ENCODE data around the gene SSTR4.
"Not testable (repeated sequence)": the region's sequence is repeated elsewhere in the genome, so short reads cannot be mapped to it uniquely, and the experiment has no call there.

SSTR4 gene, protein sequence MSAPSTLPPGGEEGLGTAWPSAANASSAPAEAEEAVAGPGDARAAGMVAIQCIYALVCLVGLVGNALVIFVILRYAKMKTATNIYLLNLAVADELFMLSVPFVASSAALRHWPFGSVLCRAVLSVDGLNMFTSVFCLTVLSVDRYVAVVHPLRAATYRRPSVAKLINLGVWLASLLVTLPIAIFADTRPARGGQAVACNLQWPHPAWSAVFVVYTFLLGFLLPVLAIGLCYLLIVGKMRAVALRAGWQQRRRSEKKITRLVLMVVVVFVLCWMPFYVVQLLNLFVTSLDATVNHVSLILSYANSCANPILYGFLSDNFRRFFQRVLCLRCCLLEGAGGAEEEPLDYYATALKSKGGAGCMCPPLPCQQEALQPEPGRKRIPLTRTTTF

DNA sequence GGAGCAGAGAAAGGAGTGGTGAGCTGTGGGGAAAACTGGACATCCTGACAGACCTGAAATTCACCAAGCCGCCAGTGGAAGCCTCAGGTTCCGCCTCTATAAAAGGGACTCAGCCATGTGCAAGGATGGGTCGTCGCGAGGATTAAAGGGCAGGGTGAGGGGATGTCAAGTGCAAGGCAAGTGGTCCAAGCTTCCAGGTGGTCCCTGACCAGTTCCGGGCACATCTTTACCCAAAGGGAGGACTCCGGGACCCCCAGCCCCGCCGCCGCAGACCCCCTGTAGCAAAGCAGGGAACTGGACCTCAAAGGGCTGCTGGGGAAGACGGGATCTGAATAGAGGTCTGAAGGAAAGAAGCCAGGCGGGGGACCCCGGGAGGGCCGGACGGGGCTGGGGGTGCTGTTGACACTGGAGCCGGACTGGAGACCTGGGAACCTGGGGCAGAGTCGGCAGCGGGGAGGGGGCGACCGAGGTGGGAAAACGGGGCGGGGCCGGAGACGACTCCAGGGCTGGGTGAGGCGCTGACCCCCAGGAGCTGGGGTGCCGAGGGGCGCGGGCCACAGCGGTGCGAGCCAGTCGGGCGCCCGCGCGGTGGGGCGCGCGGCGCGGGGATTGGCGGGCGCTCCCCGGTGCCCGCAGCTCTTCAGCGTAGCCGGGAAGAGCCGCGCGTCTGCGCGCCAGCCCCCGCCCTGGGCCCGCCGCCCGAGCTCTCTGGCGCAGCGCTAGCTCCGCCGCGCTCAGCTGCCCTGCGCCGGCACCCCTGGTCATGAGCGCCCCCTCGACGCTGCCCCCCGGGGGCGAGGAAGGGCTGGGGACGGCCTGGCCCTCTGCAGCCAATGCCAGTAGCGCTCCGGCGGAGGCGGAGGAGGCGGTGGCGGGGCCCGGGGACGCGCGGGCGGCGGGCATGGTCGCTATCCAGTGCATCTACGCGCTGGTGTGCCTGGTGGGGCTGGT lies at the start of gene SSTR4:
SSTR4 (plus strand) TSS at position 592 of the 951 bp plus-strand sequence; CDS start at position 764, 172 bp downstream.
- DNase-seq: no peak

DNA sequence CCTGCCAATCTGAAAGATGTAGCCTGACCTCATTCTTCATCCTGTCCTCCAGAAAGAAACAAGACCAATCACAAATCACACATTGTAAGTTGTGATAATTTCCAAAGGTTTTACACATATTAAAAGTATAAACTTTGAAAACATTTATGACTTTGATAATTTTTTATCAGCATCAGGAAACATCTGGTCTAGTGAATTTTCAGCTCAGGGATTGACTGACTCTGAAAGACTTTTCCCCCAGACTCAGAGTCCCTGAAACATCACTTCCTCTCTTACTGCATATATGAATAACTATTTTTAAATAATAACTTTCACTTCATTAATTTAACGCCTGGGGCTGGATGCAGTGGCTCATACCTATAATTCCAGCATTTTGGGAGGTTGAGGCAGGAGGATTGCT lies 48.5 kb upstream of the SSTR4 start:
- DNase-seq: no peak

DNA sequence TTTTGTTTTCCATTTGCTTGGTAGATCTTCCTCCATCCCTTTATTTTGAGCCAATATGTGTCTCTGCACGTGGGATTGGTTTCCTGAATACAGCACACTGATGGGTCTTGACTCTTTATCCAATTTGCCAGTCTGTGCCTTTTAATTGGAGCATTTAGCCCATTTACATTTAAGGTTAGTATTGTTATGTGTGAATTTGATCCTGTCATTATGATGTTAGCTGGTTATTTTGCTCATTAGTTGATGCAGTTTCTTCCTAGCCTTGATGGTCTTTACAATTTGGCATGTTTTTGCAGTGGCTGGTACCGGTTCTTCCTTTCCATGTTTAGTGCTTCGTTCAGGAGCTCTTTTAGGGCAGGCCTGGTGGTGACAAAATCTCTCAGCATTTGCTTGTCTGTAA lies 43.7 kb upstream of the SSTR4 start:
- not testable (repeated sequence) for DNase-seq

DNA sequence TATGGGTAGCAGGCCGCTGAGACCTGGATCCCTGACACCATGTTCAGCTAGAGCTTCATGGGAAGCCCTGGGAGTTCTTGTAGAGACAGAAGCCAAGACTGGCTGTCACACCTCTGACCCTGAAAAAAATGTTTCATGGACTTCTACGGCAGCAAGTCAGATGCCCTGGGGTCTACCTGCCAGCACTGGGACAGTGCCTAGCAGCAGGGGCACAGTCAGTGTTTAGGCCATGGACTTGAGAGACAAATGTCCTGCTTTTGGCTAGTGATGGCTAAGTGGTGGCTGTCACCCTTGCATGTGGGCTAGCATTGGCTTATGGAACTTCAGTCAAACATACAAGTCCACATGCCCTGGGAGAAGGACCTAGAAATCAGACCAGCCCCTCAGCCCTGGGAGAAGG lies 41.3 kb upstream of the SSTR4 start:
- DNase-seq: no peak

DNA sequence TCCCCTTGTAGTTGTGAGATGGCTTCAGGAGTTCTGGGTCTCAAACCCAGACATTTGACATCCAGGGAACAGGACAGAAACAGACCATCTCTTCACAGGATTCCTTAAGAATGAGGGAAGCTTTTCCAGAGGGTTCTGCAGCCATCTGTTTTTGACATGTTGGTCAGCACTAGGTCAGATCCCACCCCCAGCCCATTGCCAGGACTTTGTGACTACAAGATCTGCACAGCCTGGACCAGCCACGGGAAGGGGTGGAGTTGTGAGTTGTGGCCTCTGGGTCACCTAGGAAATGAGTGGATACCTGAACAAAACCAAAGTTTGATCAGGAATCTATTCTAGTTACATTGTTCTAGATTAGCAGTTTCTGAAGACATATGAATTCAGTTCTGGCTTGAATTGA lies 39.2 kb upstream of the SSTR4 start:
- no peak for DNase-seq

DNA sequence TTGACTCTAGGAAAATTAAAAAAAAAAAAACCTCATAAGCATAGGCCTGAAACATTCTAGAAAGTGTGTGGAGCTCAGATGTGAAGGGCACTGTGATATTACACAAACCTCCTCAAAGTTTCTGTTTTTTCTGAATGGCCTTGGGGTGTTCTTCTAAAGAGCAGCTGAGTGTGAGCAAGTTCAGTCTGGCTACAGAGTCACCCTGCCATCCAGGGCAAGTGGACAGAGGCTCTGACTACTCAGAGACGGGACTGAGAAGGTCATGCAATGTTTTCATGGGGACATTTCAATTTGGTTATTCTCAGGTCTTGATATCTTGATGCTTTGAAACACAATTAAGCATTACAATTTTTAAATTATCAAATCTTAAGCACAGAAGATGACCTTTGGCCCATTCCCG lies 36.6 kb upstream of the SSTR4 start:
- DNase-seq: no peak

DNA sequence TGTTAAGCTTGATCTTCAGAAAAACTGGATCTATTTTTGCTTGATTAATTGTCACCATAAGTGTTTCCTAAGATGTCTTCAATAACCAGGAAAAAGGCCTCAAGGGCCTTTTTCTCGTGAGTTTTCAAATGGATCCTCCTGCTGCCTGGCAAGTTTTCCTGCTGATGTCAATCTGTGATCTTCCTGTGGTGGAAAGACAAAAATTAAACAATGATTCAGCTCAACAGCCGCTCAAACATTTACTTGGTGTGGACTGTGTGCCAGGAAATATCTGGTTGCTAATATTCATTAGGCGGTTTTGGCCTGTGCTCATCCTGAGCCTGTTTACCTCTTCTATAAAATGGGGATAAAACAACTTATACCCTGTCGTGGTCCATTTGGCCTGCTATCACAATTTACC lies 35.4 kb upstream of the SSTR4 start:
- no peak for DNase-seq

DNA sequence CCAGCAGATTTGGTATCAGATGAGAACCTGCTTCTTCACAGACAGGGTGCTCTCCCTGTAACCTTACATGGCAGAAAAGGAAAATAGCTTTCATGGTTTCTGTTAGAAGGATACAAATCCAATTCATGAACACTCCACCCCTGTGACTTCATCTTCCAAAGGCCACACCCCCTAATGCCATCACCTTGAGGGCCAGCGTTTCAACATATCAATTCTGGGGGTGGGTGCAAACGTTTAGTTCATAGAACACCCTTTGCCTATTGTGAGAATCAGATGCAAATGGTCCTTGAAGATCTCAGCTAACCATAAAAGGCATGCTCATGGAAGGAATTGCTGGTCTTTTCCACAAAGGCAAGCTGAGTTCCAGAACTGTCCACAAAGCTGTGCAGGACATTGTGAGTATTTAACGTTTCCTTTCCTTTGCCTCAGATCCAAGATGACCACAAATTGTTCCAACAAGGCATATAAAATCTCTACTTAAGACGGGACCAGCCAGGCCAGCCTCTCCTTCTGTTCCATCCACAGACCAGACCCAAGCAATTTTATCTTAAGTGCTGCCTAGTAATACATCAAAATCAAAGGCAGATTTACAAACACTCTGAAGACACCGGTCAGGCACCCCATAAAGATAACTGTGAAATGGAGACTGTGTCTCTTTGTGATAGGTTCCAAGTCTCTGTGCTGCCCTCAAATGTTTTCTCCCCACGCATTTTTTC lies 34.7 kb upstream of the SSTR4 start:
- no peak for DNase-seq

DNA sequence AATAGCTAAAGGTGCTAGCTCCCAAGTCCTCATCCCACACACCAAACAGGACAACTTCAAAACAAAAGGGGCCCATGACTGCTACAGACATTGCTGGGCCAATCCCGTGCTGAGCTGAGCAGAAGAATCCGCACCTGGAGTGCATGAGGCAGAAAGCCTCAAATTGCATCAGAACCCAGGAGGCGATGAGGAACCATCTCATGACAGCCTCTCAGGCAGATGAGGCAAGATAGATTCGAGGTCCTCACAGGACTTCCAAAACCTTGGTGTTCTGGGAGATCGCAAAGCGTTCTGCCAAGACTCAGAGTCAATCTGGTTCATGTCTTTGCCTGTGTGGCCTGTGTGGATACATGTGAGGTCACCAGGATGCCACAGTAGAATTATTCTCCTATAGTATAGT lies 32.8 kb upstream of the SSTR4 start:
- no peak for DNase-seq

DNA sequence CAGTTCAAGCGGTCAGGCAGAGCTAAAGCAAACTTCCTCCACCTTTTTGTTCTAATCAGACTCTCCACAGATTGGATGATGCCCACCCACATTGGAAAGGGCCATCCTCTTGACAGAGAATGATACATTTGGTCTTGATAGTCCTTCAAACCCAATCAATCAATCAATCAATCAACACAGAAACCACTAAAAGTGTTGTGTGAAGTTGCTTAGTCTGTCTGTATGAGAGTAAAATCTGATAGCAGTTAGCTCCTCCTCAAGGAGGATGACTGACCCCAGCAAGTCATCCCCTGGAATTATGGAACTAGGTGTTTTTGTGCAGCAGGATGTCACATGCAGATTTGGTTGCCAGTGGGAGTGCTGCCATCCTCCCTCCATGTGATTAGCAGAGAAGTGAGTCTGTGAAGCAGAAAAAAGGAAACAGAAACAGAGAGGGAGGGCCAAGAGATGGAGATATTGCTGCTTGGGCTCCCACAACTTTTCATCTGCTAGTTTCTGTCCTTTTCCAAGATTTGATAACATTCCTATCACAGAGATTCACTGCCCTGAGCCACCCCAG lies 32.0 kb upstream of the SSTR4 start:
- no peak for DNase-seq

DNA sequence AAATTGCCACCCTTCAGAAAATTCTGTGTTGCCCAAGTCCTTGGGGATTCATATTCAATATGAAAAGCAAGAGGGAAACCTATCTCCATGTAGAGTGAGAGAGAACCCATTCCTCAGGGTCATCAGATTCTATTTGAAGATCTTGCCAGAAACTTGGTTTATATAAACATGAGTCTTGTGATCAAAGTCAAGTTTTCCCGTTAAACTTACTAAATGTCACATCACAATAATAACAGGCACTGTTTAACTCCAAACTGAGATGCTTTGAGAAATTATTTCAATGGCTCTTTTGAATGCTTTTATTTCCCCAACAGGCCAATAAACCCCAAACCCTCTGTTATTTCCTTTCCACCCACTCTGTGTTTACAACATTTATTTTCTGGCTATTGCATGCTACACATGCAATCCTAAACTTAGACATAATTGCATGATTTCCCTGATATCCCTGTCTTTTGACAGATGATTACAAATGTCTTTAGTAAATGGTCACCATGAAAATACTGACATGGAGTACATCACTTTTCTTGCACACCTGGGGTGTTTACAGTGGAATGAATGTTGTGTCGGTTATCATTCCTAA lies 31.1 kb upstream of the SSTR4 start:
- DNase-seq: no peak

DNA sequence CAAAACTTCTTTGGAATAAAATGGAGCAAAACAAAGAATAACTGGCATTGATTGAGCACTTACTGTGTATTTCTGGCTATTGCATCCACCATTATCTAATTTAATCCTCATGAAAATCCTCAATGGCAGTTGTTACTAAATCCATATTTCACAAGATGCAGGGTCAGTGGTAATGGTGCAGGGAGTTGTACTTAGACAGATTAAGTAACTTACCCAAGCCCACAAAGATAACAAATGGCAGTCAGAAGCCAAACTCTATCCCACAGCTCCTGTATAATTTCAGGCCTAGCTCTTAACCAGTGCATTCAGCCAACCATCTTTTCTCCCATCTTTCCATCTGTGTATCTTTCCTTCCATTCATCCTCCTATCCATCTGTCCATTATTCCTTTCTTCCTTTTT lies 29.3 kb upstream of the SSTR4 start:
- no peak for DNase-seq

DNA sequence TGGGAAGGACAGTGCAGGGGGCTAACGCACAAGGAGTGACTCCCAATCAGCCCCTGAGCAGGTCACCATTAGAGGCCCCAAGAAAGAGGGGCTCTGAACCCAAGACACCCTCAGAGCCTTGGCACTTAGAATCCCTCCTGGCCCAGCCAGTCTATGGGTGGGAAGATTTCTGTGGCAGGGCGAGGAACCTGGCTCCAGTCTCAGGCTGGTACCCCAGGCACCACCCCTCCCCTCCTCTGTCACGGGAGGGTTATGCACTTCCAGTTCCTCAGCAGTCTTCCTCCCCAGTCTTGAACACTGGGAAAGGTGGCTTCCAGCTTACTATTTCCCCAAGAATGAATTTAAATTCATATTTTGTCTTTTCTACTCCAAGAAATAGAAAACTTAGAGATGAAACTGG lies 27.6 kb upstream of the SSTR4 start:
- no peak for DNase-seq

DNA sequence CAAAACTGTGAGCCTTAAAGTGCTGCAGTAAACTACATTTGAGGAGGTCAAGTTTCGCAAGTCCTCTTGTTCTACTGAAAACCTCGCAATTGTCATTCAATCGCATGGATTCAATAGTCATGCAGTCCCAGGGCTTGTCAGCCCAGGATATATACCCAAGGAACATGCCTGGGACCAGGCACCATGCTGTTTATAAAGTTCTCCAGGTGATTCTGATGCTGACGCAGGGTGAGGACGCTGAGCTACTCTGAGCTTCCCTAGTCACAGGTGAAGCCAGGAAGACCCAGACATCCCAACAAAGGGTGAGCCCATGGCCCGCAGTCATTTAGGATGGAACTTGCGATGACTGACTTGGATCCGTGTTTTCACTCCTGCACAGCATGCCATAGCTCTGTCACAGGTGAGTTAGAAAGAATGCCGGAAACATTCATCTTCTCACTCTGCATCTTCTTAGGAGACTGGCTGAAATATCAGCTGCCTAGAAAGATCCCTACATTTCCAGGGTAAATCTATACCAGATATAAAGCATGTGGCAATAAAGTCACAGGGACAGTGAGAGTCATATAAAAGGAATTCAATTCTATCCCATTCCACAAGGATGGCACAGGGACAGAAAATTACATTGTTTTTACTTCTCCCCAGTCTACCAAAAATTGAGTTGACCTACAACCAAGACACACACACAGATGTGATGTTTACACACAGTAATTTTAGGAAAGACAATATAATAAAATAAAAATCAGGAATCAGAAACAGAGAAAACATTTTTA lies 27.0 kb upstream of the SSTR4 start:
- DNase-seq: no peak

DNA sequence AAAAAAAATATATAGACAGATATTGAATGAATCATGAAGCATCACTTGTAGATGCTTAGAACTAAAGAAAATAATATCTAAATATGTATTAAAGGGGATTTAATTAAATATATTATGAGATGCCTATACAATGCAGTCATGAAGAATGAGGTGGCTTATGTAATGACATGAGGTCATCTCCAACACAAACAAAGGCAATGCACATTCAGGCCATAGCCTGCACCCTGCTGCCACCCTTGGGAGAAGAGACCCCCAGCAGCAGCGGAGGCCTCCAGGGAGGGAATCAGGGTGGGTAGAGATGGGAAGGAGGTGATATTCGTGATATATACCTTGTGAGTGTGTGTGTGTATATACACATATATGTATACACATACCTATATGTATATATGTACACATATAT lies 26.4 kb upstream of the SSTR4 start:
- no peak for DNase-seq

DNA sequence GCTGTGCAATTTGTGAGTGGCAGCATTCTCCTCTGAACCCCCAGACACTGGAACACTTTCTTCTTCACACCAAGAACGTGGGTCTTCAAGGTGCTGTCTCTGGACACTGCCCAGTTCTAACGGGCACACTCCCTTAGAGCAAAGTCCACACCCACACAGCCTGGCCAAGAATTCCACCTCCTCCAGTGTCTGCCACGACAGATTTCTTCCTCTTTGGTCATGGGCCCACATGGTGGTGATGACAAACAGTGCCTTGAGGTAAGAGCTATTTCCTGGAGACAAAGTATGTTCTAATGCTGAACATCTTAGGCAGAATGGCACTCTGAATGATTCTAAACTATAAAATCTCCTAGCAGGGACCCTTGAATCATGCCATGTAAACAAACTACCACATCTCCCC lies 25.5 kb upstream of the SSTR4 start:
- no peak for DNase-seq

DNA sequence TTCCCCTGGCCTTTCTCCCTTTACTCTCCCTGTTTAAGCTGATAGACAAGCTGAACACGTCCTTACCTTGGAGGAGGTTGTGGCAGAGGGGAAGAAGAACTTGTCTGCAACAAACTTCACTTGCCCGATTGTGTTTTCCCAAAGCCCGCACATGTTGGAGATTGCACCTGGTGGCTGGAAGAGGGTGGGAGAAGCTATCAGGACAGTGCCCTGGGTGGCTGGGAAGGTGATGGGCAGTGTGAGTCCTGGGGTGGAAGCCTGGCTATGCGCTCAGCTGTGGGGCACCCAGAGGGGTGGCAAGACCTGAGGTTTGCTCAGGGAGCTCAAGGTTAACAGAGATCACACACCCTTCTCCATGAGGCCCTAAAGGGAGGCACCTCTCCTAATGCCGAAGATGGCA lies 25.0 kb upstream of the SSTR4 start:
- no peak for DNase-seq

DNA sequence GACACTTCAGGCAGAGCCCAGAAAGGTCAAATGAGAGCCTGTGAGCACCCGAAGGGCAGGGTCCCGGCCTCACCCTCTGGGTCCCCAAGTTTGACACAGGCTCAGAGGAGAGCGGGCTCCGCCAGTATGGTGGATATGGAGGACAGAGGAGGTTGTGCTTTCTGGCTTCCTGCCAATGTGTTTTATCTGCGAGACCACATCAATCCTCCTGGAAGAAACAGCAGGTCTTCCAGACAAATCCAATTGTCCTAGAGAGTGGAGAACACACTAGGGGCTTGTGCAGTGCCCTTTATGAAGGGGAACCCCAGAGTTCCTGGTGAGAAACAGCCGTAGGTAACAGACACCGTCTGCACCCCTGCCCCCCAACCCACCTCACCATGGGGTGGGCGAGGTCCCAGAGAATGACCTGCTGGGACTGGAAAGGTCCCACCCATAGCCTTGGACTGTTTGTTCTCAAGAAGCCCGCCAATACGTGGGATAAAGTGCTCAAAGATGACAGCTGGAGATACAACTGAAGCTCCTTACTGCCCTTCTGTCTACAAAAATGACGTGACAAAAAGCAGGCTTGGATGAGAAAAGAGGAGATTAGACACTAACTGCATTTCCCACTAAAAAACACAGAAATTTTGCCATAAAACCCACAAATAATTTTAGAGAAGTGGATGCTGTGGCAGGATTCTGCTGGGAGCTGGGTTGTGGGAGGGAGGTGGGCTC lies 23.9 kb upstream of the SSTR4 start:
- no peak for DNase-seq

DNA sequence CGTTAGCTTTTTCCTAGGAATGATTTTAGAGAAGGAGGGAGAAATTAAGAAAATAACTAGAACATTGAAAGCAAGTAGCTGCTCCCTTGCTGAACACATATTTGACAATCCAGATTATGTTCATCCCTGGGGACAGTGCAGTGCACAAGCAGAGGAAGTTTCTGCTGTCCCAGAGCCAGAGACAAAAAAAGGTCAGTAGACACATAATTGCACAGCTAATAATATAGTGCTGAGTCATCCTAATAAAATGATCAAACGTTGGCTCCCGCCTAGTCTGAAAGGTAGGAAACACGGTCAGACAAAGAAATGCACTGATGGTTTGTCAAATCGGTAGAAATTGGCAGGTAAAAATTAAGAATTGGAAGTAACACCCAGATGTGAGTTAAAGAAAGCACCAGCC lies 21.7 kb upstream of the SSTR4 start:
- no peak for DNase-seq

DNA sequence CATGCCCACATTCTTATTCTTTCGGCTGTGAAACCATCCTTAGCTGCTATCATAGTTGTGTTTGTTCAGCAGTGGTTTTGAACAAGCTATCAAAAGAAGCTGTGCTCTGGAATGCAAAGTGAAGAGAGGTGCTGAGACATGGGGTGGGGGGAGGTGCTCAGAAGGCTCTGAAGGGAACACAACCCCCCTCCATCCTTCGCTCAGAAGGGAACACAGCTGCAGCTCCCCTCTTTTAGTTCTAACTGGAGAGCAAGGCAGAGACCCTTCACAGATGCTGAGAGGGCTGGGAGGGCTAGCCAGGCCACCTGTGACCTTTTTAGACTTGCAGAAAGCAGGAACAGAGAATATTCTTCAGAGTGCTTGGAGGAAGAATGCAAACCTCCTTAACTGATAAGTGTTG lies 17.6 kb upstream of the SSTR4 start:
- DNase-seq: no peak

DNA sequence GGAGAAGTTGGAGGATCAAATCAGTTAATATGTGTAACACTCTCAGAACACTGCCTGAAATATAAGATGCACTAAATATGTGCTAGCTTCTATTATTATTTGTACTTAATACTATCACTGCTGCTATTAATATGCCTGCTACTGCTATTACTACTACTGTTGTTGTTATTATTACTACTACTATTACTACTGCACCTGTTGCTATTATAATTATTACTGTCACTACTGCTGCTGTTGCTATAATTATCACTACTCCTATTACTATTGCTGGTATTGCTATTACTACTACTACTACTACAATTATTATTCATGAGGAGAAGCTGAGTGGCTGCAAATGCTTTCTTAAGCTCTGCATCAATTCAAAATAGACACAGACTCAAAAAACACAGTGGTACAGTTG lies 16.7 kb upstream of the SSTR4 start:
- DNase-seq: no peak
